Cardiac fibroblast (primary cell): Measurements from ENCODE around the gene PTPRN2.

ENCODE experiments used
- DNase-seq, 2 donors: peaks; one replicate each; pipeline versions ENCODE4 v3.0.0 to v3.0.0-alpha.2; 2010; ENCODE audit warnings: low read depth in 2 of 2
- H3K4me3 ChIP-seq, 2 donors: replicated peaks in 1 of 2; 1 replicate in 1 of 2; 2 replicates in 1 of 2; pipeline ENCODE4 v1.5.1; 2011; ENCODE audit warnings: low read depth in 2 of 2, low read length in 2 of 2, mild to moderate bottlenecking in 2 of 2, moderate library complexity in 1 of 2
- TF ChIP-seq, protein P1 (sequence below): IDR thresholded peaks from one replicate; pipeline ENCODE4 v1.5.1; 2011; ENCODE audit warnings: low read depth, mild to moderate bottlenecking, low read length, inconsistent platforms

Gene PTPRN2

DNA sequence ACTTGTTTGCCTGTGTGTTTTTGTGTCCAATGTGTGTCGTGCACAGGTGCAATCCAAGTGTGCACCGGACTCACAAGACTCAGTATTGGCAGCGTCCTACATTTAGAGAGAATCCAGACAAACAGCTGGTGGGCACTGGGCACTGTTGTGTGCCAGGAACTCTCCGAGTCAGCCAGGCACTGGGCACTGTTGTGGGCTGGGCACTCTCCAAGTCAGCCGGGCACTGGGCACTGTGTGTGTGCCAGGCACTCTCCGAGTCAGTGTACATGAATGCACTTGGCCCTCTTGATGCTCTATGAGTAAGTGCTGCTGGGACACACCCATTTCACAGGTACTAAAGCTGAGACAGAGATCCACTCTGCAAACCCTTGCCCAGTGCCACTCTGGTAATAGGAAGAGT lies 303.5 kb downstream of the PTPRN2 start:
- TF ChIP-seq, protein P1, sequence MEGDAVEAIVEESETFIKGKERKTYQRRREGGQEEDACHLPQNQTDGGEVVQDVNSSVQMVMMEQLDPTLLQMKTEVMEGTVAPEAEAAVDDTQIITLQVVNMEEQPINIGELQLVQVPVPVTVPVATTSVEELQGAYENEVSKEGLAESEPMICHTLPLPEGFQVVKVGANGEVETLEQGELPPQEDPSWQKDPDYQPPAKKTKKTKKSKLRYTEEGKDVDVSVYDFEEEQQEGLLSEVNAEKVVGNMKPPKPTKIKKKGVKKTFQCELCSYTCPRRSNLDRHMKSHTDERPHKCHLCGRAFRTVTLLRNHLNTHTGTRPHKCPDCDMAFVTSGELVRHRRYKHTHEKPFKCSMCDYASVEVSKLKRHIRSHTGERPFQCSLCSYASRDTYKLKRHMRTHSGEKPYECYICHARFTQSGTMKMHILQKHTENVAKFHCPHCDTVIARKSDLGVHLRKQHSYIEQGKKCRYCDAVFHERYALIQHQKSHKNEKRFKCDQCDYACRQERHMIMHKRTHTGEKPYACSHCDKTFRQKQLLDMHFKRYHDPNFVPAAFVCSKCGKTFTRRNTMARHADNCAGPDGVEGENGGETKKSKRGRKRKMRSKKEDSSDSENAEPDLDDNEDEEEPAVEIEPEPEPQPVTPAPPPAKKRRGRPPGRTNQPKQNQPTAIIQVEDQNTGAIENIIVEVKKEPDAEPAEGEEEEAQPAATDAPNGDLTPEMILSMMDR: no peak
- no peak for DNase-seq
- no peak overlapping the region for H3K4me3 ChIP-seq

GRCh38 chr7:158283016-158283974 lies 304.3 kb downstream of the PTPRN2 start:
- DNase-seq: no peak
- TF ChIP-seq, protein P1: no peak
- no peak overlapping the region for H3K4me3 ChIP-seq

- no peak overlapping the region for H3K4me3 ChIP-seq
- TF ChIP-seq, protein P1: no peak
- DNase-seq: no peak
These were observed 305.1 kb downstream of the PTPRN2 start for GRCh38 chr7:158282461-158283001.

DNA sequence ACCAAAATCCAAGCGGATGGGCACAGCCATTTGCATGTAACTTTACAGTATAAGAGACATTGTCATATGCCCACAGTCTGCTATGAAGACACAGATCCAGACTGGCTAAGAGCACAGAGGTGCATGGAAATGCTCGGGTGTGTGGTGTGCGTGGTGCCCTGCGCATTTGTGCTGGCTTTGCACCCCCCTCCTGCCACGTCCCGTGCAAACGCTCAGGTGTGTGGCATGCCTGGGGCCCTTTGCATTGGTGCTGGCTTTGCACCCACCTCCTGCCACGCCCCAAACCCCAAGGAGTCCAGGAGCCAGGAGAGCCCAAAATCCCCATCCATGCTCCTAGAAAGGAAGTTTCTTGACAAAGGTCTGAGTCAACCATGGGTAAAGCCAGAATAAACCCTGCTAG lies 306.2 kb downstream of the PTPRN2 start:
- no peak overlapping the region for H3K4me3 ChIP-seq
- TF ChIP-seq, protein P1: no peak
- no peak for DNase-seq

GRCh38 chr7:158280448-158281144 lies 307.0 kb downstream of the PTPRN2 start:
- H3K4me3 ChIP-seq: no peak overlapping the region
- TF ChIP-seq, protein P1: no peak
- DNase-seq: no peak

GRCh38 chr7:158279539-158280447 lies 307.8 kb downstream of the PTPRN2 start:
- no peak for DNase-seq
- TF ChIP-seq, protein P1: no peak
- no peak overlapping the region for H3K4me3 ChIP-seq
